SK-N-SH treated with all-trans-retinoic acid at 6 μM for 48 hours (cell line): Measurements from ENCODE around the gene AJUBA.

Experiments
- ATAC-seq: fragments of 200-7000 bp; cut with Tn5 transposase; 3 replicates; pipeline ENCODE4 v1.9.1; 2020; ENCODE audit warnings: mild to moderate bottlenecking, moderate library complexity
- ARNTL ChIP-seq: fragments of 450-650 bp; formaldehyde crosslinking; IDR thresholded peaks from 2 replicates; pipeline ENCODE4 v1.5.0; 2020; ENCODE audit warnings: low read depth, mild to moderate bottlenecking, moderate library complexity, borderline replicate concordance
- BACH2 ChIP-seq: fragments of 250-450 bp; sonication (Bioruptor Pico); IDR thresholded peaks from 2 replicates; pipeline ENCODE4 v1.9.0; 2021; ENCODE audit warnings: mild to moderate bottlenecking, borderline replicate concordance
- CSDC2 ChIP-seq: fragments of 250-450 bp; sonication (Bioruptor Pico); IDR thresholded peaks from 2 replicates; pipeline ENCODE4 v1.5.0; 2020; ENCODE audit warnings: mild to moderate bottlenecking, moderate library complexity
- CSRNP3 ChIP-seq: fragments of 250-450 bp; sonication (Bioruptor Pico); IDR thresholded peaks from 2 replicates; pipeline ENCODE4 v1.5.1; 2021; ENCODE audit warnings: mild to moderate bottlenecking, moderate library complexity
- ESRRG ChIP-seq: fragments of 250-450 bp; sonication (Bioruptor Pico); IDR thresholded peaks from 2 replicates; pipeline ENCODE4 v1.6.1; 2021; ENCODE audit warnings: mild to moderate bottlenecking
- ISL1 ChIP-seq: fragments of 250-450 bp; sonication (Bioruptor Pico); IDR thresholded peaks from 2 replicates; pipeline ENCODE4 v2.1.2; 2022; ENCODE audit warnings: mild to moderate bottlenecking, moderate library complexity
- OSR1 ChIP-seq: fragments of 250-450 bp; sonication (Bioruptor Pico); IDR thresholded peaks from 2 replicates; pipeline ENCODE4 v1.8.0; 2022; ENCODE audit warnings: moderate library complexity, mild to moderate bottlenecking, inconsistent platforms
- POU6F1 ChIP-seq: fragments of 250-450 bp; sonication (Bioruptor Pico); IDR thresholded peaks from 2 replicates; pipeline ENCODE4 v1.8.0; 2021; ENCODE audit warnings: low read depth, mild to moderate bottlenecking, moderate library complexity, borderline replicate concordance
- PPARA ChIP-seq: fragments of 250-450 bp; sonication (Bioruptor Pico); IDR thresholded peaks from 2 replicates; pipeline ENCODE4 v1.5.0; 2020; ENCODE audit warnings: mild to moderate bottlenecking, borderline replicate concordance
- RARB ChIP-seq: fragments of 250-450 bp; sonication (Bioruptor Pico); IDR thresholded peaks from 2 replicates; pipeline ENCODE4 v1.8.0; 2021; ENCODE audit warnings: mild to moderate bottlenecking, moderate library complexity
- SNAI2 ChIP-seq: fragments of 250-450 bp; sonication (Bioruptor Pico); IDR thresholded peaks from 2 replicates; pipeline ENCODE4 v1.5.0; 2020; ENCODE audit warnings: mild to moderate bottlenecking, moderate library complexity
- TCF4 ChIP-seq: fragments of 250-450 bp; sonication (Bioruptor Pico); IDR thresholded peaks from 2 replicates; pipeline ENCODE4 v1.8.0; 2021; ENCODE audit warnings: mild to moderate bottlenecking, moderate library complexity, borderline replicate concordance
- TOX ChIP-seq: fragments of 250-450 bp; sonication (Bioruptor Pico); IDR thresholded peaks from 2 replicates; pipeline ENCODE4 v1.8.0; 2021; ENCODE audit warnings: mild to moderate bottlenecking, moderate library complexity, borderline replicate concordance
- ZC3H10 ChIP-seq: fragments of 250-450 bp; sonication (Bioruptor Pico); IDR thresholded peaks from 2 replicates; pipeline ENCODE4 v1.5.1; 2021; ENCODE audit warnings: mild to moderate bottlenecking, moderate library complexity
- ZFP3 ChIP-seq: fragments of 250-450 bp; sonication (Bioruptor Pico); IDR thresholded peaks from 2 replicates; pipeline ENCODE4 v1.5.0; 2020; ENCODE audit warnings: mild to moderate bottlenecking, moderate library complexity
- ZNF565 ChIP-seq: fragments of 450-650 bp; formaldehyde crosslinking; conservative IDR thresholded peaks from 2 replicates; pipeline ENCODE4 v1.5.0; 2020; ENCODE audit warnings: low read depth, mild to moderate bottlenecking, moderate library complexity
- ZNF8 ChIP-seq: fragments of 450-650 bp; formaldehyde crosslinking; IDR thresholded peaks from 2 replicates; pipeline ENCODE4 v1.5.0; 2020; ENCODE audit warnings: mild to moderate bottlenecking, moderate library complexity
- TF ChIP-seq, protein P1 (sequence below): fragments of 250-450 bp; sonication (Bioruptor Pico); IDR thresholded peaks from 2 replicates; pipeline ENCODE4 v1.8.0; 2020; ENCODE audit warnings: mild to moderate bottlenecking, moderate library complexity, borderline replicate concordance

Gene AJUBA

GRCh38 chr14:23008831-23009230, 26.5 kb upstream of the AJUBA start (continued):
- TF ChIP-seq CSRNP3 (CRISPR knock-in tag) (no peak), POU6F1 (CRISPR knock-in tag) (no peak), ZNF8 (CRISPR knock-in tag) (no peak), SNAI2 (no peak), ZFP3 (CRISPR knock-in tag) (no peak), ZC3H10 (no peak), TCF4 (CRISPR knock-in tag) (no peak), ZNF565 (CRISPR knock-in tag) (no peak), OSR1 (CRISPR knock-in tag) (no peak)
- TF ChIP-seq, protein P1, sequence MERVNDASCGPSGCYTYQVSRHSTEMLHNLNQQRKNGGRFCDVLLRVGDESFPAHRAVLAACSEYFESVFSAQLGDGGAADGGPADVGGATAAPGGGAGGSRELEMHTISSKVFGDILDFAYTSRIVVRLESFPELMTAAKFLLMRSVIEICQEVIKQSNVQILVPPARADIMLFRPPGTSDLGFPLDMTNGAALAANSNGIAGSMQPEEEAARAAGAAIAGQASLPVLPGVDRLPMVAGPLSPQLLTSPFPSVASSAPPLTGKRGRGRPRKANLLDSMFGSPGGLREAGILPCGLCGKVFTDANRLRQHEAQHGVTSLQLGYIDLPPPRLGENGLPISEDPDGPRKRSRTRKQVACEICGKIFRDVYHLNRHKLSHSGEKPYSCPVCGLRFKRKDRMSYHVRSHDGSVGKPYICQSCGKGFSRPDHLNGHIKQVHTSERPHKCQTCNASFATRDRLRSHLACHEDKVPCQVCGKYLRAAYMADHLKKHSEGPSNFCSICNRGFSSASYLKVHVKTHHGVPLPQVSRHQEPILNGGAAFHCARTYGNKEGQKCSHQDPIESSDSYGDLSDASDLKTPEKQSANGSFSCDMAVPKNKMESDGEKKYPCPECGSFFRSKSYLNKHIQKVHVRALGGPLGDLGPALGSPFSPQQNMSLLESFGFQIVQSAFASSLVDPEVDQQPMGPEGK (CRISPR knock-in tag) = no peak

DNA sequence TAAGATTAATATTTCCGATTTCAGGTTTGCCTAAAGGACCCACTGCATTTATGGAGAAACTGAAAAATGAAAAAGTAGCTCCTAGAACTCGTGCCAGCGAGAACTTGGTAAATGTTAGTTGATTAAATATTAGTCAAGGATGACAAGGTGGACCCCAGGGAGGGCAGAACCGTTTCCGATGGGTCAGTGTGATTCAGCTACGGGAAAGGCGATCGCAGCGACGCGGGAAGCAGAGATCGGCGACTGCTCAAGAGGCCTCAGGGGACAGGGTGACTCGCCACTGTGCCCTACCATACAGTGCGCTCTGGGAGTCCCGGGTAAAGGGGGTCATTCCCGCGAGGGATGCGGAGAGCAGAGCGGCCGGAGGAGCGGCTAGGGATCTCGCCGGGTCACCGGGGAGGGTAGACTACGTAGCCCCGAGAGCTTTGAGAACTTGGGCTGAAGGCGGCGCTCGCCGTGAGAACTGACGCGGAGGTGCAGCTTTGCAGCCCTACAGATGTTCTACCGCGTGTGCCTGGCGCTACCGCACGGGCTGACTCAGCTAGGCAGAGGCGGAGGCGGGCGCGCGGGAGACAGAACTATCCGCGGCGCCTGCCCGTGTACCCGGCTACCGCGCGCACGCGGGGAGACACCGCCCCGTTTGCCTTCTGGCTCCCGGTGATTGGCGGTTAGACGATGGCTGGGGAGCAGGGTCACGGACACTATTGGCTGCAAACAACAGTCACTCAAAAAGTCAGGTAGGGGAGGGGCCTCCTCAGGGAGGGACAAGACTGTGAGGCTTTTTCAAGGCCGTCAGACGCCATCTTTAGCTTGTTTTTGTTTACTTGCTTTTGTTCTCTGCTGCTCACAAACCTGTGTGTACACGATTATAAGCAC, 24.4 kb upstream of the AJUBA start:
- ATAC-seq = peak; percentile 98
- TF ChIP-seq CSRNP3 (CRISPR knock-in tag) (no peak), ESRRG (CRISPR knock-in tag) (no peak), TCF4 (CRISPR knock-in tag) (no peak; the same call in 1 of the 2 replicates), BACH2 (CRISPR knock-in tag) (no peak), RARB (CRISPR knock-in tag) (no peak), ISL1 (CRISPR knock-in tag) (no peak), POU6F1 (CRISPR knock-in tag) (no peak), ARNTL (no peak), ZNF8 (CRISPR knock-in tag) (no peak), SNAI2 (no peak), TOX (CRISPR knock-in tag) (no peak), PPARA (CRISPR knock-in tag) (no peak), CSDC2 (CRISPR knock-in tag) (no peak)
- TF ChIP-seq, protein P1 (CRISPR knock-in tag) = no peak

GRCh38 chr14:23006188-23006534, 23.8 kb upstream of the AJUBA start:
- ATAC-seq = no peak
- TF ChIP-seq ZNF8 (CRISPR knock-in tag) (no peak), ZC3H10 (no peak), CSDC2 (CRISPR knock-in tag) (no peak), RARB (CRISPR knock-in tag) (no peak), TOX (CRISPR knock-in tag) (no peak), ISL1 (CRISPR knock-in tag) (no peak), PPARA (CRISPR knock-in tag) (no peak), BACH2 (CRISPR knock-in tag) (no peak), ESRRG (CRISPR knock-in tag) (no peak)
- TF ChIP-seq, protein P1 (CRISPR knock-in tag) = no peak
